H1 (cell line): ENCODE data around the gene ATP5ME. TPM values are rescaled to one million over a fixed set of nuclear protein-coding genes. Genes with fewer than 3 reads are reported as not detected.
A peak's percentile ranks its signal among the peaks of the same experiment; 100 is the strongest.

ENCODE experiments used
- CTCF ChIA-PET: fragments of 300-600 bp; sonication (Branson Sonifier 250); formaldehyde crosslinking; loops from one replicate; lab custom pipeline; 2021; ENCODE audit not compliant: partially characterized antibody; lab: Charles Lee
- POLR2A ChIA-PET: fragments of 300-600 bp; sonication (Branson Sonifier 250); formaldehyde crosslinking; loops from one replicate; lab custom pipeline; 2021; ENCODE audit warnings: inconsistent platforms; ENCODE audit not compliant: partially characterized antibody; lab: Charles Lee
- DNase-seq, 2 experiments: peaks; one replicate each; pipeline versions ENCODE4 v3.0.0 to v3.0.0-alpha.2; 2010 to 2022; ENCODE audit warnings: low spot score in 2 of 2, low read depth in 1 of 2, mixed read lengths in 1 of 2
- FAIRE-seq: peaks from 2 replicates; lab custom pipeline; 2011; peaks lifted over from hg19 to GRCh38; lab: Jason Lieb, UNC
- H2AFZ ChIP-seq: 2 replicates; pipeline ENCODE4 v1.8.1; 2012; ENCODE audit warnings: low read length, inconsistent platforms
- H2AK5ac ChIP-seq: 2 replicates; pipeline ENCODE4 v1.6.1; 2013; ENCODE audit warnings: low read depth, low read length
- H2BK120ac ChIP-seq: replicated peaks from 2 replicates; pipeline ENCODE3; 2013; ENCODE audit warnings: low read depth, low read length, inconsistent platforms
- H2BK12ac ChIP-seq: 2 replicates; pipeline ENCODE4 v1.6.1; 2013; ENCODE audit warnings: low read depth, low read length
- H2BK15ac ChIP-seq: 2 replicates; pipeline ENCODE4 v1.6.1; 2013; ENCODE audit warnings: low read length
- H2BK20ac ChIP-seq: 2 replicates; pipeline ENCODE4 v1.6.1; 2013; ENCODE audit warnings: low read length
- H2BK5ac ChIP-seq: 2 replicates; pipeline ENCODE4 v1.6.1; 2013; ENCODE audit warnings: low read depth, low read length
- H3K14ac ChIP-seq: 2 replicates; pipeline ENCODE4 v1.6.1; 2013; ENCODE audit warnings: inconsistent platforms; ENCODE audit not compliant: insufficient read length
- H3K18ac ChIP-seq: 2 replicates; pipeline ENCODE4 v1.6.1; 2013; ENCODE audit warnings: low read length; ENCODE audit errors: extremely low read depth
- H3K23ac ChIP-seq: 2 replicates; pipeline ENCODE4 v1.6.1; 2013; ENCODE audit warnings: inconsistent platforms; ENCODE audit not compliant: insufficient read length
- H3K23me2 ChIP-seq: 2 replicates; pipeline ENCODE4 v1.6.1; 2013; ENCODE audit warnings: low read depth, low read length
- H3K27ac ChIP-seq: 2 replicates; pipeline ENCODE4 v1.6.1; 2011; ENCODE audit warnings: low read depth, low read length, inconsistent platforms
- H3K27me3 ChIP-seq, 4 experiments: replicated peaks in 1 of 4; 1 replicate in 1 of 4; 2 replicates in 3 of 4; pipeline versions ENCODE4 v1.6.1 to v1.8.1; 2011 to 2013; ENCODE audit warnings: low read length in 3 of 4, mild to moderate bottlenecking in 3 of 4, inconsistent platforms in 2 of 4, mixed read lengths in 2 of 4, moderate library complexity in 1 of 4; ENCODE audit not compliant: control insufficient read depth in 3 of 4, insufficient read depth in 3 of 4; ENCODE audit errors: extremely low read depth in 1 of 4
- H3K36me3 ChIP-seq, 4 experiments: 2 replicates each; pipeline versions ENCODE4 v1.6.1 to v1.8.1; 2011 to 2013; ENCODE audit warnings: mild to moderate bottlenecking in 4 of 4, low read length in 3 of 4, moderate library complexity in 2 of 4, control low read depth in 1 of 4, inconsistent platforms in 1 of 4; ENCODE audit not compliant: insufficient read depth in 4 of 4, control insufficient read depth in 2 of 4
- H3K4ac ChIP-seq: replicated peaks from 2 replicates; pipeline ENCODE3; 2013; ENCODE audit warnings: low read length, low read depth, mixed read lengths, inconsistent platforms; ENCODE audit not compliant: insufficient read length
- H3K4me1 ChIP-seq, 4 experiments: replicated peaks in 1 of 4; 1 replicate in 1 of 4; 2 replicates in 3 of 4; pipeline versions ENCODE4 v1.6.1 to v1.8.1; 2011 to 2013; ENCODE audit warnings: low read length in 3 of 4, inconsistent platforms in 2 of 4, mixed read lengths in 1 of 4; ENCODE audit not compliant: insufficient read depth in 4 of 4, control insufficient read depth in 3 of 4
- H3K4me2 ChIP-seq, 2 experiments: 2 replicates each; pipeline versions ENCODE4 v1.6.1 to v1.8.1; 2011 to 2013; ENCODE audit warnings: low read depth in 2 of 2, low read length in 2 of 2, control low read depth in 1 of 2, inconsistent platforms in 1 of 2, mild to moderate bottlenecking in 1 of 2; ENCODE audit not compliant: insufficient read depth in 1 of 2
- H3K4me3 ChIP-seq, 4 experiments: fragments of 200-600, 300-600 bp in 1 of 4; sonication (generic), shearing (Covaris generic), sonication (Bioruptor Twin) in 1 of 4; 2 replicates each; pipeline versions ENCODE4 v1.5.1 to v1.8.1; 2011 to 2016; ENCODE audit warnings: low read length in 4 of 4, low read depth in 3 of 4, control low read depth in 2 of 4, inconsistent platforms in 2 of 4, mild to moderate bottlenecking in 2 of 4, mixed read lengths in 1 of 4, moderate library complexity in 1 of 4; ENCODE audit not compliant: insufficient read depth in 2 of 4; ENCODE audit errors: extremely low read depth in 1 of 4
- H3K56ac ChIP-seq: replicated peaks from 2 replicates; pipeline ENCODE3; 2013; ENCODE audit warnings: low read depth, mild to moderate bottlenecking, mixed read lengths, low read length, inconsistent platforms; ENCODE audit not compliant: insufficient read length
- H3K79me1 ChIP-seq: 2 replicates; pipeline ENCODE4 v1.6.1; 2013; ENCODE audit warnings: low read depth, low read length, control low read depth
- H3K79me2 ChIP-seq, 2 experiments: 2 replicates each; pipeline versions ENCODE4 v1.6.1 to v1.8.1; 2012 to 2013; ENCODE audit warnings: low read length in 2 of 2, mild to moderate bottlenecking in 2 of 2, inconsistent platforms in 1 of 2; ENCODE audit not compliant: insufficient read depth in 2 of 2, control insufficient read depth in 1 of 2
- H3K9ac ChIP-seq, 4 experiments: replicated peaks in 1 of 4; 1 replicate in 1 of 4; 2 replicates in 3 of 4; pipeline versions ENCODE4 v1.6.1 to v1.8.1; 2011 to 2013; ENCODE audit warnings: low read depth in 3 of 4, low read length in 3 of 4, control low read depth in 2 of 4, mild to moderate bottlenecking in 2 of 4, moderate library complexity in 2 of 4, inconsistent platforms in 1 of 4; ENCODE audit errors: extremely low read depth in 1 of 4
- H3K9me3 ChIP-seq, 2 experiments: 2 replicates each; pipeline versions ENCODE4 v1.6.1 to v1.8.1; 2012 to 2013; ENCODE audit warnings: mild to moderate bottlenecking in 2 of 2, moderate library complexity in 2 of 2, control low read depth in 1 of 2, inconsistent platforms in 1 of 2, low read depth in 1 of 2, low read length in 1 of 2, mixed read lengths in 1 of 2; ENCODE audit not compliant: insufficient read depth in 2 of 2
- H4K20me1 ChIP-seq, 2 experiments: replicated peaks in 1 of 2; 2 replicates each; pipeline versions ENCODE3 to v1.8.1; 2011 to 2013; ENCODE audit warnings: inconsistent platforms in 2 of 2, low read length in 2 of 2, mild to moderate bottlenecking in 1 of 2; ENCODE audit not compliant: insufficient read depth in 2 of 2, control insufficient read depth in 1 of 2
- H4K5ac ChIP-seq: 2 replicates; pipeline ENCODE4 v1.6.1; 2013; ENCODE audit warnings: low read length, low read depth, mixed read lengths, inconsistent platforms; ENCODE audit not compliant: insufficient read length
- H4K8ac ChIP-seq: 2 replicates; pipeline ENCODE4 v1.8.0; 2013; ENCODE audit warnings: mild to moderate bottlenecking, moderate library complexity, low read length, inconsistent platforms; ENCODE audit not compliant: insufficient read depth; ENCODE audit errors: extremely low read depth
- H4K91ac ChIP-seq: replicated peaks from 2 replicates; pipeline ENCODE3; 2013; ENCODE audit warnings: low read length, mixed read lengths, inconsistent platforms; ENCODE audit not compliant: insufficient read length
- CBX5 ChIP-seq: fragments of 300-800, 300-1000 bp; sonication (generic); IDR thresholded peaks from 2 replicates; pipeline ENCODE4 v1.7.1; 2016; ENCODE audit warnings: antibody characterized with exemption, low read length, low read depth
- EGR1 ChIP-seq: IDR thresholded peaks from 2 replicates; pipeline ENCODE4 v1.6.1; 2011; ENCODE audit warnings: low read depth, low read length, borderline replicate concordance
- NRF1 ChIP-seq: IDR thresholded peaks from 2 replicates; pipeline ENCODE4 v1.6.1; 2011; ENCODE audit warnings: mild to moderate bottlenecking, low read depth, low read length, improper control_type of control experiment
- POLR2AphosphoS5 ChIP-seq: IDR thresholded peaks from 2 replicates; pipeline ENCODE4 v1.6.1; 2011; ENCODE audit warnings: low read depth, low read length
- SP4 ChIP-seq: IDR thresholded peaks from 2 replicates; pipeline ENCODE4 v1.6.1; 2012; ENCODE audit warnings: low read length, inconsistent platforms
- SRF ChIP-seq: IDR thresholded peaks from 2 replicates; pipeline ENCODE4 v1.6.1; 2011; ENCODE audit warnings: mild to moderate bottlenecking, low read depth, low read length, moderate library complexity
- TAF7 ChIP-seq: optimal IDR thresholded peaks from 2 replicates; pipeline ENCODE3; 2011; ENCODE audit warnings: low read depth, mild to moderate bottlenecking, inconsistent platforms, low read length, moderate library complexity, borderline replicate concordance
- ZNF274 ChIP-seq: IDR thresholded peaks from 2 replicates; pipeline ENCODE4 v1.7.0; 2012; ENCODE audit warnings: low read length, borderline replicate concordance; ENCODE audit errors: extremely low read depth
- WGBS, 2 experiments: shearing (Covaris generic) in 1 of 2; methylation state at CpG; one replicate each; pipeline versions ENCODE4 v1.1.6 to v1.1.7; 2013 to 2015; ENCODE audit warnings: low lambda C conversion rate in 2 of 2, mixed read lengths in 2 of 2, inconsistent platforms in 1 of 2, low coverage in 1 of 2, missing lambda C conversion rate in 1 of 2; ENCODE audit not compliant: insufficient replicate concordance in 2 of 2, insufficient coverage in 1 of 2, insufficient read length in 1 of 2; ENCODE audit errors: extremely low coverage in 1 of 2, missing lambda C conversion rate in 1 of 2; 5-methylcytosine and 5-hydroxymethylcytosine counted together
- long read RNA-seq, 2 experiments: library from RNA in 1 of 2; library from capped mRNA in 1 of 2; stranded (forward); transcript quantifications; one replicate each; pipeline ENCODE4 v2.0.0, GENCODE V29; 2021; ENCODE audit warnings: inconsistent platforms in 1 of 2
- polyA minus RNA-seq, 3 experiments: library from RNA; depleted of rRNA, polyadenylated mRNA; stranded (reverse); fragments of >200 nt; gene quantifications; 1 replicate in 2 of 3; 2 replicates in 1 of 3; pipeline ENCODE4 v1.2.3, GENCODE V29; 2011
- polyA plus RNA-seq, 7 experiments: library from polyadenylated mRNA; depleted of rRNA in 3 of 7; stranded (reverse) in 5 of 7; unstranded in 2 of 7; fragments of >200 nt in 5 of 7; fragments of 200-250 nt in 2 of 7; gene quantifications; 1 replicate in 5 of 7; 2 replicates in 1 of 7; 4 replicates in 1 of 7; pipeline versions ENCODE4 v1.2.1 to v1.2.3, GENCODE V29; 2011 to 2013; ENCODE audit warnings: missing spikeins in 2 of 7, mixed read lengths in 2 of 7
- total RNA-seq: library from RNA; stranded (reverse); fragmentation: NEBNext Ultra II Directional; extraction: Animal tissue kit (Norgen Biotek cat#: 25700); gene quantifications from 2 replicates; pipeline ENCODE4 v1.2.1, GENCODE V29; 2021

The ATP5ME gene
- 375 and 413 TPM in 2 replicates for total RNA-seq
- 450 and 538 TPM in 2 replicates for polyA plus RNA-seq (2011; rRNA removed)
- 736 TPM for polyA plus RNA-seq (2011; cell fraction: cytosol; rRNA removed)
- 398 TPM for polyA plus RNA-seq (2011; cell fraction: nucleus; rRNA removed)
- polyA plus RNA-seq (2012, experiment 1 of 2) = 972 to 1,582 TPM (median 1,208 TPM) in 4 replicates
- polyA plus RNA-seq (2012, experiment 2 of 2) = 606 TPM
- polyA plus RNA-seq (2013, experiment 1 of 2) = 1,182 TPM
- 1,303 TPM for polyA plus RNA-seq (2013, experiment 2 of 2)
- polyA minus RNA-seq (2011; rRNA and poly(A)+ RNA removed) = 143 and 154 TPM in 2 replicates
- polyA minus RNA-seq (2011; cell fraction: cytosol; rRNA and poly(A)+ RNA removed) = 98.1 TPM
- 109 TPM for polyA minus RNA-seq (2011; cell fraction: nucleus; rRNA and poly(A)+ RNA removed)
- long read RNA-seq, experiment 1, transcript ATP5ME-201 (4 exons, 365 nt) = major isoform, 133 of 160 reads
- long read RNA-seq, experiment 1, transcript ATP5ME-205 (3 exons, 393 nt) = minor isoform, 11 of 160 reads
- long read RNA-seq, experiment 1, partial matches to known transcripts = 1 of 160 reads
- long read RNA-seq, experiment 1, other reads (novel, unspliced or antisense) = 13 of 160 reads
- long read RNA-seq, experiment 2, partial matches to known transcripts = 1 of 3 reads
- long read RNA-seq, experiment 2, other reads (novel, unspliced or antisense) = 1 of 3 reads

GRCh38 chr4:674172-675035 lies at the start of gene ATP5ME, which contains the start of gene MYL5:
Gene ATP5ME, minus strand, starts transcription at chr4:674276. Its CDS starts 29 bp downstream, at chr4:674247.
Gene MYL5, plus strand, starts transcription at chr4:674542. Its CDS starts 3,485 bp downstream, at chr4:678027.
- Histone ChIP-seq H3K23me2 (peaks cover 12% of the 10 kb centered on the region; the same call in 1 of the 2 replicates), H3K14ac (no peak within 1 kb of the TSS), H3K27me3 (no peaks in the 10 kb centered on the region; a peak in 2 of 7 replicates), H3K79me1 (peaks cover 7% of the 10 kb centered on the region; the same call in 1 of the 2 replicates), H3K18ac (peak within 1 kb of the TSS; percentile 73), H3K9me3 (no peaks in the 10 kb centered on the region), H4K20me1 (peaks cover 3 to 11% of the 10 kb centered on the region in 2 experiments), H3K23ac (peak within 1 kb of the TSS; percentile 52), H2AK5ac (no peak within 1 kb of the TSS), H3K4ac (no peak within 1 kb of the TSS), H3K56ac (peak within 1 kb of the TSS; percentile 77), H2BK5ac (peak within 1 kb of the TSS; percentile 66), H2AFZ (no peak within 1 kb of the TSS), H4K91ac (peak within 1 kb of the TSS; percentile 52), H3K36me3 (peaks cover 8 to 25% (median 13%) of the 10 kb centered on the region in 4 experiments), H2BK120ac (no peak within 1 kb of the TSS), H2BK20ac (no peak within 1 kb of the TSS), H3K27ac (peak within 1 kb of the TSS; percentile 72), H4K8ac (peak within 1 kb of the TSS; percentile 88), H2BK12ac (no peak within 1 kb of the TSS; the same call in 1 of the 2 replicates), H4K5ac (peak within 1 kb of the TSS; percentile 78), H3K79me2 (peaks cover 0 to 7% of the 10 kb centered on the region in 2 experiments; a peak in 2 of 4 replicates), H3K4me2 (peak within 1 kb of the TSS; percentile 85 to 93), H2BK15ac (peak within 1 kb of the TSS; percentile 46; the same call in 1 of the 2 replicates), H3K4me3 (peak within 1 kb of the TSS; percentile 75 to 100 (median 84)), H3K4me1 (peaks cover 2 to 5% (median 4%) of the 10 kb centered on the region in 4 experiments; a peak in 6 of 7 replicates), H3K9ac (peak within 1 kb of the TSS; percentile 74 to 91 (median 86))
- FAIRE-seq = no peak
- CTCF ChIA-PET = interaction anchor here (1.0 to 3.4 kb wide), 10 partner anchors 10 to 101 kb away, joined by 3 to 20 read pairs (median 4); no protein-coding TSS in a partner anchor
- POLR2A ChIA-PET = interaction anchor here (0.6 to 4.6 kb wide), 16 partner anchors 9 to 97 kb away, joined by 3 to 53 read pairs (median 5); no protein-coding TSS in a partner anchor
- peak; percentile 94 to 99 for DNase-seq
- 3% methylated on average over 80 of the region's 84 CpGs; no CpG with 5 or more reads in 1 of the 2 experiments for WGBS, 2 experiments
- TF ChIP-seq CBX5 (no peak), EGR1 (peak; percentile 72; the same call in 1 of the 2 replicates), TAF7 (peak; percentile 23), SP4 (no peak; the same call in 1 of the 2 replicates), POLR2AphosphoS5 (peak; percentile 93), SRF (no peak), NRF1 (peak; percentile 91), ZNF274 (no peak)
